ENCODE measurements around the gene TAT.
"Not testable (repeated sequence)": the region's sequence is repeated elsewhere in the genome, so short reads cannot be mapped to it uniquely, and the experiment has no call there.

TAT gene

GRCh38 chr16:71593048-71593999, 16.4 kb upstream of the TAT start:
- H3K4me1 Mint-ChIP-seq (ENCODE audit: low read depth) = no peaks in the 10 kb centered on the region
- no peak overlapping the region for H3K27ac Mint-ChIP-seq
- H3K9me3 Mint-ChIP-seq = no peaks in the 10 kb centered on the region
- no peak overlapping the region for H3K4me3 Mint-ChIP-seq
- no peaks in the 10 kb centered on the region for H3K36me3 Mint-ChIP-seq (ENCODE audit: low read depth)
- peaks cover 29% of the 10 kb centered on the region for H3K27me3 Mint-ChIP-seq (ENCODE audit: low read depth)

GRCh38 chr16:71591917-71592316, 15.0 kb upstream of the TAT start:
- Mint-ChIP-seq H3K4me1 (ENCODE audit: low read depth) (no peaks in the 10 kb centered on the region), H3K9me3 (no peaks in the 10 kb centered on the region), H3K27me3 (ENCODE audit: low read depth) (peaks cover 21% of the 10 kb centered on the region), H3K27ac (no peak overlapping the region), H3K4me3 (no peak overlapping the region), H3K36me3 (ENCODE audit: low read depth) (no peaks in the 10 kb centered on the region)

- H3K4me3 Mint-ChIP-seq = no peak overlapping the region
- H3K27ac Mint-ChIP-seq = no peak overlapping the region
- no peaks in the 10 kb centered on the region for H3K9me3 Mint-ChIP-seq
- peaks cover 22% of the 10 kb centered on the region for H3K27me3 Mint-ChIP-seq (ENCODE audit: low read depth)
- H3K4me1 Mint-ChIP-seq (ENCODE audit: low read depth) = no peaks in the 10 kb centered on the region
- H3K36me3 Mint-ChIP-seq (ENCODE audit: low read depth) = no peaks in the 10 kb centered on the region
These were observed 13.7 kb upstream of the TAT start for GRCh38 chr16:71590584-71590983.

GRCh38 chr16:71590071-71590470, 13.2 kb upstream of the TAT start:
- not testable (repeated sequence) for H3K27ac Mint-ChIP-seq; H3K9me3 Mint-ChIP-seq; H3K4me1 Mint-ChIP-seq (ENCODE audit: low read depth); H3K4me3 Mint-ChIP-seq; H3K36me3 Mint-ChIP-seq (ENCODE audit: low read depth)
- peaks cover 24% of the 10 kb centered on the region for H3K27me3 Mint-ChIP-seq (ENCODE audit: low read depth)

GRCh38 chr16:71589334-71589733, 12.4 kb upstream of the TAT start:
- H3K36me3 Mint-ChIP-seq (ENCODE audit: low read depth) = not testable (repeated sequence)

GRCh38 chr16:71585318-71585703, 8.4 kb upstream of the TAT start:
- Mint-ChIP-seq H3K27me3 (ENCODE audit: low read depth) (peaks cover 11% of the 10 kb centered on the region), H3K4me1 (ENCODE audit: low read depth) (no peaks in the 10 kb centered on the region), H3K4me3 (no peak overlapping the region), H3K27ac (no peak overlapping the region), H3K9me3 (no peaks in the 10 kb centered on the region), H3K36me3 (ENCODE audit: low read depth) (no peaks in the 10 kb centered on the region)

More at GRCh38 chr16:71589334-71589733, 12.4 kb upstream of the TAT start:
- not testable (repeated sequence) for H3K4me1 Mint-ChIP-seq (ENCODE audit: low read depth); H3K9me3 Mint-ChIP-seq; H3K4me3 Mint-ChIP-seq; H3K27ac Mint-ChIP-seq
- peaks cover 24% of the 10 kb centered on the region for H3K27me3 Mint-ChIP-seq (ENCODE audit: low read depth)

GRCh38 chr16:71584543-71585317, 7.8 kb upstream of the TAT start:
- Mint-ChIP-seq H3K4me1 (ENCODE audit: low read depth) (no peaks in the 10 kb centered on the region), H3K27ac (no peak overlapping the region), H3K9me3 (no peaks in the 10 kb centered on the region), H3K27me3 (ENCODE audit: low read depth) (peaks cover 9% of the 10 kb centered on the region), H3K36me3 (ENCODE audit: low read depth) (no peaks in the 10 kb centered on the region), H3K4me3 (no peak overlapping the region)

GRCh38 chr16:71582553-71582848, 5.6 kb upstream of the TAT start:
- H3K27ac Mint-ChIP-seq; H3K36me3 Mint-ChIP-seq (ENCODE audit: low read depth); H3K9me3 Mint-ChIP-seq; H3K4me1 Mint-ChIP-seq (ENCODE audit: low read depth); H3K4me3 Mint-ChIP-seq: not testable (repeated sequence)
- peaks cover 11% of the 10 kb centered on the region for H3K27me3 Mint-ChIP-seq (ENCODE audit: low read depth)

- no peak overlapping the region for H3K27ac Mint-ChIP-seq
- no peaks in the 10 kb centered on the region for H3K36me3 Mint-ChIP-seq (ENCODE audit: low read depth)
These were observed 2.2 kb downstream of the TAT start for GRCh38 chr16:71574702-71575101.

GRCh38 chr16:71573387-71574094, 3.4 kb downstream of the TAT start:
- Mint-ChIP-seq H3K4me1 (ENCODE audit: low read depth) (no peaks in the 10 kb centered on the region), H3K9me3 (no peaks in the 10 kb centered on the region), H3K27me3 (ENCODE audit: low read depth) (peaks cover 8% of the 10 kb centered on the region), H3K27ac (no peak overlapping the region), H3K36me3 (ENCODE audit: low read depth) (no peaks in the 10 kb centered on the region), H3K4me3 (no peak overlapping the region)

More at GRCh38 chr16:71574702-71575101, 2.2 kb downstream of the TAT start:
- H3K4me3 Mint-ChIP-seq = no peak overlapping the region
- H3K4me1 Mint-ChIP-seq (ENCODE audit: low read depth) = no peaks in the 10 kb centered on the region
- H3K27me3 Mint-ChIP-seq (ENCODE audit: low read depth) = peaks cover 8% of the 10 kb centered on the region
- no peaks in the 10 kb centered on the region for H3K9me3 Mint-ChIP-seq

GRCh38 chr16:71572497-71573116, 4.3 kb downstream of the TAT start:
- Mint-ChIP-seq H3K9me3 (no peaks in the 10 kb centered on the region), H3K4me3 (no peak overlapping the region), H3K27me3 (ENCODE audit: low read depth) (peaks cover 7% of the 10 kb centered on the region), H3K36me3 (ENCODE audit: low read depth) (no peaks in the 10 kb centered on the region), H3K27ac (no peak overlapping the region), H3K4me1 (ENCODE audit: low read depth) (no peaks in the 10 kb centered on the region)

GRCh38 chr16:71570144-71570543, 6.7 kb downstream of the TAT start:
- H3K9me3 Mint-ChIP-seq = no peaks in the 10 kb centered on the region
- H3K36me3 Mint-ChIP-seq (ENCODE audit: low read depth) = no peaks in the 10 kb centered on the region

GRCh38 chr16:71569621-71570020, 7.3 kb downstream of the TAT start:
- H3K4me3 Mint-ChIP-seq = no peak overlapping the region
- H3K27me3 Mint-ChIP-seq (ENCODE audit: low read depth) = no peaks in the 10 kb centered on the region
- no peak overlapping the region for H3K27ac Mint-ChIP-seq

More at GRCh38 chr16:71570144-71570543, 6.7 kb downstream of the TAT start:
- H3K27me3 Mint-ChIP-seq (ENCODE audit: low read depth) = no peaks in the 10 kb centered on the region
- H3K27ac Mint-ChIP-seq = no peak overlapping the region
- H3K4me3 Mint-ChIP-seq = no peak overlapping the region
- H3K4me1 Mint-ChIP-seq (ENCODE audit: low read depth) = peaks cover 9% of the 10 kb centered on the region

GRCh38 chr16:71568551-71568950, 8.3 kb downstream of the TAT start:
- H3K9me3 Mint-ChIP-seq = no peaks in the 10 kb centered on the region
- H3K27ac Mint-ChIP-seq = no peak overlapping the region
- peaks cover 16% of the 10 kb centered on the region for H3K4me1 Mint-ChIP-seq (ENCODE audit: low read depth)
- no peak overlapping the region for H3K4me3 Mint-ChIP-seq
- no peaks in the 10 kb centered on the region for H3K36me3 Mint-ChIP-seq (ENCODE audit: low read depth)
- H3K27me3 Mint-ChIP-seq (ENCODE audit: low read depth) = no peaks in the 10 kb centered on the region

More at GRCh38 chr16:71569621-71570020, 7.3 kb downstream of the TAT start:
- Mint-ChIP-seq H3K4me1 (ENCODE audit: low read depth) (peaks cover 9% of the 10 kb centered on the region), H3K9me3 (no peaks in the 10 kb centered on the region), H3K36me3 (ENCODE audit: low read depth) (no peaks in the 10 kb centered on the region)

Measured in T-helper 1 cell treated with Interleukin-12 subunit alpha and Interleukin-12 subunit beta and Interleukin-4 antibody, amounts not matched to agents 30 μg/mL and 1 μg/mL, for 36 hours (primary cell).